AG04449 (cell line): ENCODE measurements around the gene HNRNPUL1.

Experiments
- CTCF ChIA-PET: fragments of 350-600 bp; formaldehyde crosslinking; extraction: SDS; loops from one replicate; lab custom pipeline; 2021; ENCODE audit warnings: antibody characterized with exemption; lab: Yijun Ruan, JAX
- POLR2A ChIA-PET: fragments of 400-600, 350-600 bp; formaldehyde crosslinking; extraction: SDS; loops from one replicate; lab custom pipeline; 2020; ENCODE audit warnings: antibody characterized with exemption, inconsistent platforms; lab: Yijun Ruan, JAX
- DNase-seq: peaks from one replicate; pipeline ENCODE4 v3.0.0-alpha.2; 2010; ENCODE audit warnings: low read depth, low spot score
- H3K4me3 ChIP-seq: 2 replicates; pipeline ENCODE4 v1.5.1; 2011; ENCODE audit warnings: low read depth, mild to moderate bottlenecking, control low read depth, low read length
- TF ChIP-seq, protein P1 (sequence below): IDR thresholded peaks from one replicate; pipeline ENCODE4 v1.5.1; 2011; ENCODE audit warnings: mild to moderate bottlenecking, moderate library complexity, low read length, control low read depth, inconsistent platforms; ENCODE audit not compliant: insufficient read depth; ENCODE audit errors: missing control alignments

The HNRNPUL1 gene

GRCh38 chr19:41330946-41331678 is 66.9 kb downstream of the HNRNPUL1 start:
- CTCF ChIA-PET, result interaction anchor here (1.3 kb wide), 1 partner anchor 18 kb away, joined by 3 read pairs; no protein-coding TSS in a partner anchor
- POLR2A ChIA-PET, result no interaction called here
- no peak overlapping the region for H3K4me3 ChIP-seq
- DNase-seq, result no peak
- TF ChIP-seq, protein P1, sequence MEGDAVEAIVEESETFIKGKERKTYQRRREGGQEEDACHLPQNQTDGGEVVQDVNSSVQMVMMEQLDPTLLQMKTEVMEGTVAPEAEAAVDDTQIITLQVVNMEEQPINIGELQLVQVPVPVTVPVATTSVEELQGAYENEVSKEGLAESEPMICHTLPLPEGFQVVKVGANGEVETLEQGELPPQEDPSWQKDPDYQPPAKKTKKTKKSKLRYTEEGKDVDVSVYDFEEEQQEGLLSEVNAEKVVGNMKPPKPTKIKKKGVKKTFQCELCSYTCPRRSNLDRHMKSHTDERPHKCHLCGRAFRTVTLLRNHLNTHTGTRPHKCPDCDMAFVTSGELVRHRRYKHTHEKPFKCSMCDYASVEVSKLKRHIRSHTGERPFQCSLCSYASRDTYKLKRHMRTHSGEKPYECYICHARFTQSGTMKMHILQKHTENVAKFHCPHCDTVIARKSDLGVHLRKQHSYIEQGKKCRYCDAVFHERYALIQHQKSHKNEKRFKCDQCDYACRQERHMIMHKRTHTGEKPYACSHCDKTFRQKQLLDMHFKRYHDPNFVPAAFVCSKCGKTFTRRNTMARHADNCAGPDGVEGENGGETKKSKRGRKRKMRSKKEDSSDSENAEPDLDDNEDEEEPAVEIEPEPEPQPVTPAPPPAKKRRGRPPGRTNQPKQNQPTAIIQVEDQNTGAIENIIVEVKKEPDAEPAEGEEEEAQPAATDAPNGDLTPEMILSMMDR, result no peak

- POLR2A ChIA-PET, result no interaction called here
- TF ChIP-seq, protein P1, result no peak
- CTCF ChIA-PET, result interaction anchor here (1.0 to 1.3 kb wide), 2 partner anchors 10 to 18 kb away, joined by 3 to 4 read pairs; no protein-coding TSS in a partner anchor
- no peak for DNase-seq
- H3K4me3 ChIP-seq, result no peak overlapping the region
These were observed 67.8 kb downstream of the HNRNPUL1 start for GRCh38 chr19:41332000-41332399.

DNA sequence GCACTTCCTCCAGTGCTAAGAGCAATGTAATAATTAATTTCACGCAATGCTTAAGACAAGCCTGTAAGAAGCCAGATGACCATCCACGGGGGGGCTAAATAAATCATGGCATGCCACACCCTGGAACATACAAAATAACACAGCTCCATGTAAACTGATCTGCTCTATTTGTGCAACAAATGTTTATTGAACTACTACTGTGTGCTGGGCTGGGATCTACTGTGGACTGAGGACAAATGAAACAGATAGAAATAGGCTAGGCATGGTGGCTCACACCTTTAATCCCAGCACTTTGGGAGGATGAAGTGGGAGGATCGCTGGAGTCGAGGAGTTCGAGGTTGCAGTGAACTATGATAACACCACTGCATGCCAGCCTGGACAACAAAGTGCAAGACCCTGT is 68.3 kb downstream of the HNRNPUL1 start:
- CTCF ChIA-PET, result interaction anchor here (0.7 to 1.3 kb wide), 3 partner anchors 10 to 453 kb away, joined by 3 to 4 read pairs (median 3); no protein-coding TSS in a partner anchor
- no peak overlapping the region for H3K4me3 ChIP-seq
- no peak for DNase-seq
- POLR2A ChIA-PET, result no interaction called here
- TF ChIP-seq, protein P1, result no peak

DNA sequence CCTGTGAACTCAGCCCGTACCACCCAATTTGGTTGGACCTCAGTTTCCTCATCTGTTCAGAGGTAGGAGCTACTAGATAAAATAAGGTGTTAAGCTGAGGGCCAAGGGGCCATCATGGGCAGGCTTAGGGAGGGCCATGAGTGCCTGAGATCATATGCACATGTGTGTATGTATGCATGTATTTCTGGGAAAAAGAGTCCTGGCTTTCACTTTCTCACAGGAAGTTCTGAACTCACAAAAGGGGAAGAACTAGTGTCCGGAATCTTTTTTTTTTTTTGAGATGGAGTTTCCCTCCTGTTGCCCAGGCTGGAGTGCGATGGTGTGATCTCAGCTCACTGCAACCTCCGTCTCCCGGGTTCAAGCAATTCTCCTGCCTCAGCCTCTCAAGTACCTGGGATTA is 70.6 kb downstream of the HNRNPUL1 start:
- TF ChIP-seq, protein P1, result no peak
- ChIA-PET POLR2A (no interaction called here), CTCF (interaction anchor here (1.6 to 2.8 kb wide), 2 partner anchors 12 to 16 kb away, joined by 11 to 13 read pairs; no protein-coding TSS in a partner anchor)
- no peak for DNase-seq
- H3K4me3 ChIP-seq, result no peak overlapping the region

GRCh38 chr19:41335467-41335866 is 71.3 kb downstream of the HNRNPUL1 start:
- no peak for DNase-seq
- CTCF ChIA-PET, result interaction anchor here (1.6 to 2.8 kb wide), 2 partner anchors 13 to 15 kb away, joined by 11 to 13 read pairs; no protein-coding TSS in a partner anchor
- POLR2A ChIA-PET, result no interaction called here
- no peak overlapping the region for H3K4me3 ChIP-seq
- TF ChIP-seq, protein P1, result no peak

DNA sequence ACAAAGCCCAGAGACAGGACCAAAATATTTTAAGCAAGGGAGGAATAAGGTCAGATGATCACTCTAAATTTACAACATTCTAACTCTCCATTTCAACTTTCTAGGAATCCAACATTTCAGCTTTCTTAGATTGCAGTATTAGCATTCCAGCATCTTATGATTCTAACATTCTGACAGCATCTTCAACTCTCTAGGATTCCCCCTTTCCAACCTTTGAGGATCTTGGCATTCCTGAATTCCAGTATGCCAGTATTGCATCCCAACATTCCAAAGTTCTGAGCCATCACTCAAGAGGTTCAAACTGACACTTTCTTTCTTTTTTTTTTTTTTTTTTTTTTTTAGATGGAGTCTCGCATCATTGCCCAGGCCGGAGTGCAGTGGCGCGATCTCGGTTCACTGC is 75.8 kb downstream of the HNRNPUL1 start:
- H3K4me3 ChIP-seq, result no peak overlapping the region
- TF ChIP-seq, protein P1, result no peak
- CTCF ChIA-PET, result interaction anchor here (1.2 kb wide), 3 partner anchors 13 to 16 kb away, joined by 3 read pairs; no protein-coding TSS in a partner anchor
- no peak for DNase-seq
- POLR2A ChIA-PET, result interaction anchor here (0.7 to 1.6 kb wide), 2 partner anchors 11 to 108 kb away, joined by 3 to 8 read pairs; no protein-coding TSS in a partner anchor
